Measurements from ENCODE around the gene CBLC. TPM values are rescaled to one million over a fixed set of nuclear protein-coding genes. Genes with fewer than 3 reads are reported as not detected.

The CBLC gene
- total RNA-seq, 1 donor from 2014 or later: 2.3 TPM

DNA sequence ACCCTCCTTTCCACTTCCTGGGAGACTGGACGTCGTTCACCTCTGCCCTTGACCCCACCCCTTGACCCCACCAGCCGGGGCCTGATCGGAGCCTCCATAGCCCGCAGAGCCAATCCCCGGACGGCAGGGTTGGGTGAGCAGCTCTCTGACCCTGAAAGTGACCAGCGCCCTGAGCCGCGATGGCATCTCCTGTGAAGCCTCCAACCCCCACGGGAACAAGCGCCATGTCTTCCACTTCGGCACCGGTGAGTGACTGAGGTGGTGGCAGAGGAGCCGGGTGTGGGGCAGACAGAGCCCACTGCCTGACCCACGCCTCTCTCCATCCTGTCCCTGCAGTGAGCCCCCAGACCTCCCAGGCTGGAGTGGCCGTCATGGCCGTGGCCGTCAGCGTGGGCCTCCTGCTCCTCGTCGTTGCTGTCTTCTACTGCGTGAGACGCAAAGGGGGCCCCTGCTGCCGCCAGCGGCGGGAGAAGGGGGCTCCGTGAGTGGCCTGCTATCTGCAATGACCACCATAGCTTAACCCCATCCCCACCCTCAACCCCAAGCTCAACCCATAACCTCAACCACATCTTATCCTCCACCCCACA, 41.6 kb downstream of the CBLC start:
- H3K4me3 ChIP-seq: no peak overlapping the region
- H3K27ac ChIP-seq: no peak overlapping the region
- DNase-seq: no peak
- TF ChIP-seq, protein P1, sequence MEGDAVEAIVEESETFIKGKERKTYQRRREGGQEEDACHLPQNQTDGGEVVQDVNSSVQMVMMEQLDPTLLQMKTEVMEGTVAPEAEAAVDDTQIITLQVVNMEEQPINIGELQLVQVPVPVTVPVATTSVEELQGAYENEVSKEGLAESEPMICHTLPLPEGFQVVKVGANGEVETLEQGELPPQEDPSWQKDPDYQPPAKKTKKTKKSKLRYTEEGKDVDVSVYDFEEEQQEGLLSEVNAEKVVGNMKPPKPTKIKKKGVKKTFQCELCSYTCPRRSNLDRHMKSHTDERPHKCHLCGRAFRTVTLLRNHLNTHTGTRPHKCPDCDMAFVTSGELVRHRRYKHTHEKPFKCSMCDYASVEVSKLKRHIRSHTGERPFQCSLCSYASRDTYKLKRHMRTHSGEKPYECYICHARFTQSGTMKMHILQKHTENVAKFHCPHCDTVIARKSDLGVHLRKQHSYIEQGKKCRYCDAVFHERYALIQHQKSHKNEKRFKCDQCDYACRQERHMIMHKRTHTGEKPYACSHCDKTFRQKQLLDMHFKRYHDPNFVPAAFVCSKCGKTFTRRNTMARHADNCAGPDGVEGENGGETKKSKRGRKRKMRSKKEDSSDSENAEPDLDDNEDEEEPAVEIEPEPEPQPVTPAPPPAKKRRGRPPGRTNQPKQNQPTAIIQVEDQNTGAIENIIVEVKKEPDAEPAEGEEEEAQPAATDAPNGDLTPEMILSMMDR (IDR thresholded peaks at IDR 0.05): no peak
- peaks cover 27% of the 10 kb centered on the region for H3K36me3 ChIP-seq
- peaks cover 8% of the 10 kb centered on the region for H3K4me1 ChIP-seq
- intact Hi-C loops (cut with DNase I): no loop called here
- no peak for ATAC-seq
- H3K27me3 ChIP-seq (ENCODE audit: low read depth): no peaks in the 10 kb centered on the region
- H3K9me3 ChIP-seq: no peaks in the 10 kb centered on the region

DNA sequence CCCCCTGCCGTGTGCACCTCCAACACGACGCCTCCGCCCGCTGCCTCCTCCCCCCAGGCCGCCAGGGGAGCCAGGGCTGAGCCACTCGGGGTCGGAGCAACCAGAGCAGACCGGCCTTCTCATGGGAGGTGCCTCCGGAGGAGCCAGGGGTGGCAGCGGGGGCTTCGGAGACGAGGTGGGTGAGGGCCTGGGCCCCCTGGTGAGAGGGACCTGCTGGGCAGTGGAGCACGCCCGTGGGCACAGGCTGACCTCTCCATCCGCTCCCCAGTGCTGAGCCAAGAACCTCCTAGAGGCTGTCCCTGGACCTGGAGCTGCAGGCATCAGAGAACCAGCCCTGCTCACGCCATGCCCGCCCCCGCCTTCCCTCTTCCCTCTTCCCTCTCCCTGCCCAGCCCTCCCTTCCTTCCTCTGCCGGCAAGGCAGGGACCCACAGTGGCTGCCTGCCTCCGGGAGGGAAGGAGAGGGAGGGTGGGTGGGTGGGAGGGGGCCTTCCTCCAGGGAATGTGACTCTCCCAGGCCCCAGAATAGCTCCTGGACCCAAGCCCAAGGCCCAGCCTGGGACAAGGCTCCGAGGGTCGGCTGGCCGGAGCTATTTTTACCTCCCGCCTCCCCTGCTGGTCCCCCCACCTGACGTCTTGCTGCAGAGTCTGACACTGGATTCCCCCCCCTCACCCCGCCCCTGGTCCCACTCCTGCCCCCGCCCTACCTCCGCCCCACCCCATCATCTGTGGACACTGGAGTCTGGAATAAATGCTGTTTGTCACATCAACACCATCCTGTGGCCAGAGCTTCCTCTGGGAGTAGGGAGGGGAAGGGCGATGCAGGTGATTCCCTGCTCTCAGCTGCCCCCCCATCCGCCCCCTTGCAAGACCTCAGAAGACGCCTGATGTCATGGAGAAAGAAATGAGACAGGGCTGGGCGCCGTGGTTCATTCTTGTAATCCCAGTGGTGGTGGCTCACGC, 43.2 kb downstream of the CBLC start:
- Histone ChIP-seq H3K27ac (peak overlapping the region; percentile 60), H3K27me3 (ENCODE audit: low read depth) (no peaks in the 10 kb centered on the region), H3K36me3 (peaks cover 12% of the 10 kb centered on the region), H3K9me3 (no peaks in the 10 kb centered on the region), H3K4me1 (peaks cover 8% of the 10 kb centered on the region), H3K4me3 (no peak overlapping the region)
- DNase-seq (no peak), ATAC-seq (peak; percentile 51 to 57)
- intact Hi-C loops (cut with DNase I): no loop called here
- TF ChIP-seq, protein P1 (IDR thresholded peaks at IDR 0.05): no peak

DNA sequence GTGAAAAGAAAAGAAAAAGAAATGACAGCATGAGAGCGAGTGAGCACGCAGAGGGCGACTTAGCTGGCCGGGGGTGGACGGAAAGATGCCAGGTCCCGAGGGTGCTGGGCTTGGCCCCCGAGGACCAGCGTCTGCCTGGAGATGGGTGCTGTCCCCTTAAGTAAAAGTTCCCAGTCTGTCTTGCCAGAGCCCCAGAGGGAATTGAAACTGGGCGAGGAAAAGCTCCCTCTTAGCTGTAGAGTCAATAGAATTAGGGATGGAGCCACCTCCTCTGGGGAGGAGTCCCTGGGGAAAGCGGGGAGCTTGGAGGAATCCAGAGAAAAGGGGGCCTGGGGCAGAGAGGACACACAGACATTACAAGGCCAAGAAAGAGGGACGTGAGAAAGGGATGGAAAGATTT, 44.5 kb downstream of the CBLC start:
- H3K27ac ChIP-seq: peak overlapping the region; percentile 18
- no peaks in the 10 kb centered on the region for H3K27me3 ChIP-seq (ENCODE audit: low read depth)
- peaks cover 11% of the 10 kb centered on the region for H3K36me3 ChIP-seq
- H3K9me3 ChIP-seq: no peaks in the 10 kb centered on the region
- TF ChIP-seq, protein P1 (IDR thresholded peaks at IDR 0.05): no peak
- DNase-seq: no peak
- peaks cover 8% of the 10 kb centered on the region for H3K4me1 ChIP-seq
- H3K4me3 ChIP-seq: no peak overlapping the region
- intact Hi-C loops (cut with DNase I): no loop called here
- ATAC-seq: no peak

DNA sequence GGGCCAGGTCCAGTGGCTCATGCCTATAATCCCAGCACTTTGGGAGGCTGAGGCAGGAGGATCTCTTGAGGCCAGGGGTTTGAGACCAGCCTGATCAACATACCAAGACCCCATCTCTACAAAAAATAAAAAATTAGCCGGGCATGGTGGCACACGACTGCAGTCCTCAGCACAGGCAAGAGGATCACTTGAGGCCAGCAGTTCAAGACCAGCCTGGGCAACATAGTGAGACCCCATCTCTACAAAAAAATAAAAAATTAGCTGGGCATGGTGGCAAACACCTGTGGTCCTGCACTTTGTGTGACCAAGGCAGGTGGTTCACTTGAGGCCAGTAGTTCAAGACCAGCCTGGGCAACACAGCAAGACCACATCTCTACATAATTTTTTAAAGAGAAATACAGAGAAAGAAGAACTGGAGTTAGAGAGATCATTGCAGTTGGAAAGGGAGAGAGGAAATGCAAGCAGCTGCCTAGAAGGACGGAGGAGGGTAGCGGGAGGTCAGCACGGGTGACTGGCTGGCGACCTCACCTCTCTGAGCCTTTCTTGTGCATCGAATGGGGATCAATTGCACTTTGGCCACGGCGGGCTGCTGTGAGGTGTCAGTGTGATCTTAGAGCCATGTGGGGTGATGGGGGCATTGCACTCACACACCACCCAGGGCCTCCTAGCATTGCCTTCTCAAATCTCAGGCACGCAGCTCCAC, 45.1 kb downstream of the CBLC start:
- Histone ChIP-seq H3K4me1 (peaks cover 8% of the 10 kb centered on the region), H3K9me3 (no peaks in the 10 kb centered on the region), H3K36me3 (peaks cover 11% of the 10 kb centered on the region), H3K27ac (no peak overlapping the region), H3K27me3 (ENCODE audit: low read depth) (no peaks in the 10 kb centered on the region), H3K4me3 (no peak overlapping the region)
- ATAC-seq: no peak
- intact Hi-C loops (cut with DNase I): no loop called here
- TF ChIP-seq, protein P1 (IDR thresholded peaks at IDR 0.05): no peak
- no peak for DNase-seq

DNA sequence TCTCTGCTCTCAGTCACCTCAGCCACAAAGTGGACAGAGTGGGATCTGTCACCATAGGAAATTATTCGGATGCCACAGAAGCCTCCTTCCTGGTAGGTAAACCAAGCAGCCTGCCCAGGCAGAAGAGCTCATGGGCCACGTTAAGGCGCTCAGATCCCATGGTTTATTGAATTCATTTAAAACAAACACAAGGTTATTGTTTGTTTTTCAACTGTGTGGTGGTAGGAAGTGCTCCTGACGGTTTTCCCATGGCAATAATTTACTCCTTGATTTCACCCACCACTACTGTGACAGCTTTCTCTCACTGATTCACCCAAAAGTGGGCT, 45.6 kb downstream of the CBLC start:
- no peak for ATAC-seq
- no peak overlapping the region for H3K4me3 ChIP-seq
- H3K27me3 ChIP-seq (ENCODE audit: low read depth): no peaks in the 10 kb centered on the region
- no peaks in the 10 kb centered on the region for H3K9me3 ChIP-seq
- DNase-seq: no peak
- H3K36me3 ChIP-seq: peaks cover 9% of the 10 kb centered on the region
- TF ChIP-seq, protein P1 (IDR thresholded peaks at IDR 0.05): no peak
- intact Hi-C loops (cut with DNase I): no loop called here
- H3K27ac ChIP-seq: no peak overlapping the region
- H3K4me1 ChIP-seq: peaks cover 8% of the 10 kb centered on the region
